Mesothelial cell of epicardium (in vitro differentiated cells): ENCODE measurements around the gene LMF1. TPM values are rescaled to one million over a fixed set of nuclear protein-coding genes. Genes with fewer than 3 reads are reported as not detected.

Source experiments
- DNase-seq, 2 experiments: peaks; one replicate each; pipeline ENCODE4 v3.0.0; 2021; ENCODE audit warnings: low spot score in 2 of 2; ENCODE audit not compliant: unreplicated experiment in 2 of 2
- H3K27ac Mint-ChIP-seq: 2 replicates; pipeline ENCODE4 v1.8.0; 2021; ENCODE audit warnings: mixed read lengths
- H3K27me3 Mint-ChIP-seq: 2 replicates; pipeline ENCODE4 v1.8.0; 2021; ENCODE audit warnings: low read depth, mixed read lengths
- H3K36me3 Mint-ChIP-seq: 2 replicates; pipeline ENCODE4 v1.8.0; 2021; ENCODE audit warnings: mixed read lengths
- H3K4me1 Mint-ChIP-seq: 2 replicates; pipeline ENCODE4 v1.8.0; 2021; ENCODE audit warnings: mixed read lengths
- H3K4me3 Mint-ChIP-seq: 2 replicates; pipeline ENCODE4 v1.8.0; 2021; ENCODE audit warnings: mild to moderate bottlenecking, moderate library complexity, mixed read lengths
- H3K9me3 Mint-ChIP-seq: 2 replicates; pipeline ENCODE4 v1.8.0; 2021; ENCODE audit warnings: mixed read lengths
- CTCF ChIP-seq: fragments of 200-600 bp; sonication (generic); IDR thresholded peaks from one replicate; pipeline ENCODE4 v1.5.0; 2021; ENCODE audit warnings: antibody characterized with exemption; ENCODE audit not compliant: unreplicated experiment
- total RNA-seq: library from RNA; stranded (reverse); gene quantifications from 3 replicates; pipeline ENCODE4 v1.2.1, GENCODE V29; 2021

LMF1 gene
- total RNA-seq, 1 donor from 2014 or later: 37.4 TPM

GRCh38 chr16:848510-849253 is 122.1 kb downstream of the LMF1 start:
- no peak overlapping the region for H3K27ac Mint-ChIP-seq
- no peak for TF ChIP-seq CTCF
- H3K4me3 Mint-ChIP-seq: no peak overlapping the region
- peak in 1 of 2 experiments; percentile 8 for DNase-seq
- H3K9me3 Mint-ChIP-seq: peaks cover 29% of the 10 kb centered on the region
- H3K4me1 Mint-ChIP-seq: no peaks in the 10 kb centered on the region
- H3K27me3 Mint-ChIP-seq: no peaks in the 10 kb centered on the region
- H3K36me3 Mint-ChIP-seq: peaks cover 23% of the 10 kb centered on the region

GRCh38 chr16:847681-848445 is 122.9 kb downstream of the LMF1 start:
- no peak overlapping the region for H3K4me3 Mint-ChIP-seq
- H3K4me1 Mint-ChIP-seq: no peaks in the 10 kb centered on the region
- no peak overlapping the region for H3K27ac Mint-ChIP-seq
- peaks cover 25% of the 10 kb centered on the region for H3K9me3 Mint-ChIP-seq
- TF ChIP-seq CTCF: no peak
- DNase-seq: no peak
- no peaks in the 10 kb centered on the region for H3K27me3 Mint-ChIP-seq
- peaks cover 18% of the 10 kb centered on the region for H3K36me3 Mint-ChIP-seq

- no peak for TF ChIP-seq CTCF
- Mint-ChIP-seq H3K9me3 (peaks cover 25% of the 10 kb centered on the region), H3K4me1 (no peaks in the 10 kb centered on the region), H3K36me3 (peaks cover 18% of the 10 kb centered on the region), H3K27ac (no peak overlapping the region), H3K27me3 (no peaks in the 10 kb centered on the region), H3K4me3 (no peak overlapping the region)
- DNase-seq: no peak
Observed at GRCh38 chr16:847151-847550, 123.6 kb downstream of the LMF1 start.

- no peak for DNase-seq
- TF ChIP-seq CTCF: no peak
- no peaks in the 10 kb centered on the region for H3K27me3 Mint-ChIP-seq
- H3K4me1 Mint-ChIP-seq: no peaks in the 10 kb centered on the region
- peaks cover 12% of the 10 kb centered on the region for H3K36me3 Mint-ChIP-seq
- no peak overlapping the region for H3K4me3 Mint-ChIP-seq
- H3K27ac Mint-ChIP-seq: no peak overlapping the region
- H3K9me3 Mint-ChIP-seq: peaks cover 20% of the 10 kb centered on the region
Observed at GRCh38 chr16:845351-845745, 125.4 kb downstream of the LMF1 start.

GRCh38 chr16:844638-845350 is 126.0 kb downstream of the LMF1 start:
- Mint-ChIP-seq H3K36me3 (peaks cover 6% of the 10 kb centered on the region), H3K27ac (no peak overlapping the region), H3K4me1 (no peaks in the 10 kb centered on the region), H3K27me3 (no peaks in the 10 kb centered on the region), H3K4me3 (no peak overlapping the region), H3K9me3 (peaks cover 14% of the 10 kb centered on the region)
- TF ChIP-seq CTCF: no peak
- DNase-seq: no peak
